Stimulated activated CD8-positive, alpha-beta memory T cell treated with anti-CD3 and anti-CD28 coated beads, Interleukin-12 subunit alpha, Interleukin-12 subunit beta, amount 100 ng/mL, for 4 hours (primary cell): ENCODE measurements around the gene SLC30A10.
"Not testable (repeated sequence)": the region's sequence is repeated elsewhere in the genome, so short reads cannot be mapped to it uniquely, and the experiment has no call there.

Experiments
- DNase-seq: peaks from one replicate; pipeline ENCODE4 v3.0.0-alpha.2; 2020; ENCODE audit warnings: low read depth

Gene SLC30A10

GRCh38 chr1:219927956-219928790, at the start of gene SLC30A10:
SLC30A10 (minus strand) TSS chr1:219928557; CDS start chr1:219928440, 117 bp downstream.
- no peak for DNase-seq

GRCh38 chr1:219973213-219973612, 44.9 kb upstream of the SLC30A10 start:
- no peak for DNase-seq

GRCh38 chr1:219967361-219967760, 39.0 kb upstream of the SLC30A10 start:
- no peak for DNase-seq

- DNase-seq, result no peak
Observed at GRCh38 chr1:219966071-219966349, 37.7 kb upstream of the SLC30A10 start.

GRCh38 chr1:219965285-219966070, 37.1 kb upstream of the SLC30A10 start:
- no peak for DNase-seq

- DNase-seq, result no peak
Observed at GRCh38 chr1:219963432-219963831, 35.1 kb upstream of the SLC30A10 start.

GRCh38 chr1:219961684-219962083, 33.3 kb upstream of the SLC30A10 start:
- no peak for DNase-seq

- DNase-seq, result no peak
Observed at GRCh38 chr1:219959540-219960203, 31.3 kb upstream of the SLC30A10 start.

- DNase-seq, result no peak
Observed at GRCh38 chr1:219958875-219959417, 30.6 kb upstream of the SLC30A10 start.

GRCh38 chr1:219954736-219955421, 26.5 kb upstream of the SLC30A10 start:
- DNase-seq, result no peak

- no peak for DNase-seq
Observed at GRCh38 chr1:219954052-219954451, 25.7 kb upstream of the SLC30A10 start.

- no peak for DNase-seq
Observed at GRCh38 chr1:219952361-219952760, 24.0 kb upstream of the SLC30A10 start.

GRCh38 chr1:219949227-219949626, 20.9 kb upstream of the SLC30A10 start:
- DNase-seq, result not testable (repeated sequence)

- DNase-seq, result not testable (repeated sequence)
Observed at GRCh38 chr1:219948766-219949165, 20.4 kb upstream of the SLC30A10 start.

GRCh38 chr1:219945795-219946194, 17.4 kb upstream of the SLC30A10 start:
- DNase-seq, result no peak

GRCh38 chr1:219941179-219942118, 13.1 kb upstream of the SLC30A10 start:
- no peak for DNase-seq

- no peak for DNase-seq
Observed at GRCh38 chr1:219940707-219941106, 12.3 kb upstream of the SLC30A10 start.

- DNase-seq, result no peak
Observed at GRCh38 chr1:219938706-219939105, 10.3 kb upstream of the SLC30A10 start.

GRCh38 chr1:219933763-219934162, 5.4 kb upstream of the SLC30A10 start:
- DNase-seq, result not testable (repeated sequence)

GRCh38 chr1:219931033-219931432, 2.7 kb upstream of the SLC30A10 start:
- DNase-seq, result no peak

- no peak for DNase-seq
Observed at GRCh38 chr1:219928791-219929118, 398 bp upstream of the SLC30A10 start.
